HepG2 (cell line): ENCODE measurements around the gene INAFM2. TPM values are rescaled to one million over a fixed set of nuclear protein-coding genes. Genes with fewer than 3 reads are reported as not detected.

Source experiments
- ATAC-seq: fragments of 200-7000 bp; cut with Tn5 transposase; 3 replicates; pipeline ENCODE4 v1.9.1; 2020; ENCODE audit warnings: mild to moderate bottlenecking, moderate library complexity
- BruUV-seq: library from RNA; stranded (reverse); fragments of 400-500 nt; replicated peaks from 2 replicates; lab custom pipeline; 2021; lab: Mats Ljungman, UMichigan
- CTCF ChIA-PET: fragments of 300-600 bp; formaldehyde crosslinking; extraction: SDS; loops from one replicate; lab custom pipeline; 2021; ENCODE audit warnings: low total read pairs, inconsistent platforms, low intra/inter-chr PET ratio; lab: Yijun Ruan, JAX
- POLR2A ChIA-PET: fragments of 350-600 bp; sonication (Branson Sonifier 250); formaldehyde crosslinking; loops from one replicate; lab custom pipeline; 2020; ENCODE audit warnings: antibody characterized with exemption, inconsistent platforms; lab: Yijun Ruan, JAX
- DNase-seq: peaks from one replicate; pipeline ENCODE4 v3.0.0-alpha.2; 2015; ENCODE audit warnings: low spot score
- FAIRE-seq: peaks from 3 replicates; lab custom pipeline; 2011; peaks lifted over from hg19 to GRCh38; lab: Jason Lieb, UNC
- H2AFZ ChIP-seq: one replicate; pipeline ENCODE4 v1.6.1; 2011; ENCODE audit warnings: low read length, inconsistent platforms
- H3K27ac ChIP-seq: fragments of 300-600 bp; 3 replicates; pipeline ENCODE4 v1.8.0; 2011; ENCODE audit warnings: mixed run types, mild to moderate bottlenecking, mixed read lengths, low read length, inconsistent platforms; ENCODE audit not compliant: insufficient read depth; ENCODE audit errors: extremely low read length
- H3K27me3 ChIP-seq, 2 experiments: fragments of 200-600 bp in 1 of 2; 2 replicates in 1 of 2; 3 replicates in 1 of 2; pipeline versions ENCODE4 v1.6.0 to v1.8.0; 2011; ENCODE audit warnings: low read length in 2 of 2, mild to moderate bottlenecking in 2 of 2, moderate library complexity in 2 of 2, inconsistent platforms in 1 of 2; ENCODE audit not compliant: insufficient read depth in 2 of 2, control insufficient read depth in 1 of 2
- H3K36me3 ChIP-seq, 2 experiments: fragments of 200-600 bp in 1 of 2; replicated peaks in 1 of 2; 2 replicates in 1 of 2; 3 replicates in 1 of 2; pipeline versions ENCODE4 v1.5.1 to v1.8.0; 2011; ENCODE audit warnings: low read length in 2 of 2, inconsistent platforms in 1 of 2; ENCODE audit not compliant: insufficient read depth in 2 of 2, control insufficient read depth in 1 of 2
- H3K4me1 ChIP-seq: 2 replicates; pipeline ENCODE4 v1.5.1; 2012; ENCODE audit warnings: low read length, inconsistent platforms; ENCODE audit not compliant: insufficient read depth
- H3K4me2 ChIP-seq: 2 replicates; pipeline ENCODE4 v1.6.0; 2011; ENCODE audit warnings: low read depth, low read length, inconsistent platforms
- H3K4me3 ChIP-seq, 3 experiments: fragments of 200-600 bp in 1 of 3; sonication (generic), shearing (Covaris generic) in 1 of 3; replicated peaks in 1 of 3; 2 replicates each; pipeline ENCODE4 v1.5.1; 2011 to 2016; ENCODE audit warnings: low read length in 3 of 3, inconsistent platforms in 2 of 3, low read depth in 2 of 3, mild to moderate bottlenecking in 2 of 3, control low read depth in 1 of 3, mixed read lengths in 1 of 3; ENCODE audit not compliant: insufficient read depth in 1 of 3
- H3K79me2 ChIP-seq: one replicate; pipeline ENCODE4 v1.6.1; 2011; ENCODE audit warnings: low read length, inconsistent platforms; ENCODE audit not compliant: insufficient read depth
- H3K9ac ChIP-seq: 2 replicates; pipeline ENCODE4 v1.6.0; 2011; ENCODE audit warnings: mild to moderate bottlenecking, low read depth, low read length, inconsistent platforms; ENCODE audit not compliant: insufficient read depth
- H3K9me3 ChIP-seq: 2 replicates; pipeline ENCODE4 v1.5.1; 2012; ENCODE audit warnings: mild to moderate bottlenecking, low read length
- H4K20me1 ChIP-seq: 2 replicates; pipeline ENCODE4 v1.6.0; 2011; ENCODE audit warnings: inconsistent platforms, mild to moderate bottlenecking, low read length, moderate library complexity; ENCODE audit not compliant: insufficient read depth
- CREB1 ChIP-seq, 2 experiments: fragments of 450-650 bp in 1 of 2; IDR thresholded peaks; 2 replicates each; pipeline ENCODE4 v1.6.1; 2016 to 2017; ENCODE audit warnings: control low read depth in 1 of 2, mild to moderate bottlenecking in 1 of 2, missing compliant biosample characterization in 1 of 2, missing genetic modification characterization in 1 of 2
- HNF4A ChIP-seq: sonication (generic); formaldehyde crosslinking; IDR thresholded peaks from 2 replicates; pipeline ENCODE4 v1.4.0; 2020; ENCODE audit warnings: missing genetic modification reagents
- NFKBIZ ChIP-seq: IDR thresholded peaks from 2 replicates; pipeline ENCODE4 v1.6.1; 2018; ENCODE audit warnings: missing genetic modification reagents, missing compliant biosample characterization
- TEAD3 ChIP-seq: optimal IDR thresholded peaks from 2 replicates; pipeline ENCODE3; 2016; ENCODE audit warnings: borderline replicate concordance
- XRCC5 ChIP-seq: fragments of 200-400 bp; formaldehyde crosslinking; optimal IDR thresholded peaks from 2 replicates; pipeline ENCODE3; 2017; ENCODE audit warnings: mild to moderate bottlenecking, low read length
- ZBTB2 ChIP-seq: sonication (generic); formaldehyde crosslinking; IDR thresholded peaks from 2 replicates; pipeline ENCODE4 v1.8.0; 2022; ENCODE audit warnings: low read depth, missing genetic modification reagents
- ZNF143 ChIP-seq: sonication (generic); formaldehyde crosslinking; IDR thresholded peaks from 2 replicates; pipeline ENCODE4 v1.4.0; 2020; ENCODE audit warnings: missing genetic modification reagents
- WGBS: methylation state at CpG from one replicate; pipeline ENCODE4 v1.1.6; 2017; ENCODE audit warnings: low lambda C conversion rate; 5-methylcytosine and 5-hydroxymethylcytosine counted together
- in situ Hi-C: cut with HindIII; loops from 2 replicates; pipeline ENCODE4 v1.10.0; 2017; ENCODE audit warnings: low pct_unique_long_range_greater_than_20kb; ENCODE audit not compliant: extremely low pct_ligation_motif_present
- intact Hi-C: fragments of 100-400 bp; cut with micrococcal nuclease; formaldehyde crosslinking; loops from one replicate; pipeline ENCODE4 v1.10.0; 2022; ENCODE audit not compliant: unreplicated experiment
- polyA plus RNA-seq, 8 experiments: library from polyadenylated mRNA; depleted of rRNA in 3 of 8; stranded (reverse) in 7 of 8; unstranded in 1 of 8; fragments of >200 nt; fragmentation: Illumina TruSeq in 4 of 8; extraction: Trizol in 4 of 8; gene quantifications; 2 replicates each; pipeline versions ENCODE4 v1.2.1 to v1.2.3, GENCODE V29; 2011 to 2016; ENCODE audit warnings: low read depth in 4 of 8, missing spikeins in 1 of 8, mixed read lengths in 1 of 8; ENCODE audit not compliant: insufficient read depth in 1 of 8
- total RNA-seq, 5 experiments: library from RNA; depleted of rRNA; stranded (reverse); fragments of >200 nt; fragmentation: Illumina TruSeq; extraction: Trizol; gene quantifications; 2 replicates each; pipeline ENCODE4 v1.2.3, GENCODE V29; 2016; ENCODE audit warnings: low read depth in 1 of 5

Gene INAFM2
- total and polyA plus RNA-seq, 2 of the 13 experiments (the other 11 are each of a cell fraction or from before 2014, with no cell fraction given) = 5.5 to 6.5 TPM

GRCh38 chr15:40349163-40349562 lies 25.7 kb downstream of the INAFM2 start (continued):
- TF ChIP-seq TEAD3 (peak; percentile 12), HNF4A (CRISPR knock-in tag) (peak; percentile 33; the same call in 1 of the 2 replicates)
- TF ChIP-seq, all 625 proteins: peak for 7

- Histone ChIP-seq H3K27ac (no peak overlapping the region), H3K36me3 (no peaks in the 10 kb centered on the region), H3K79me2 (no peaks in the 10 kb centered on the region), H3K27me3 (peaks cover 0 to 17% of the 10 kb centered on the region in 2 experiments; a peak in 2 of 5 replicates), H3K9me3 (no peaks in the 10 kb centered on the region), H3K9ac (no peak overlapping the region), H3K4me2 (no peak overlapping the region), H3K4me3 (no peak overlapping the region), H2AFZ (no peak overlapping the region), H4K20me1 (no peaks in the 10 kb centered on the region), H3K4me1 (peaks cover 54% of the 10 kb centered on the region)
- intact Hi-C loops (no loop called here), in situ Hi-C loops (no loop called here)
- ChIA-PET CTCF (no interaction called here), POLR2A (interaction anchor here (1.4 kb wide), 1 partner anchor 12 kb away, joined by 3 read pairs; the partner anchor contains the start of gene CCDC9B)
- DNase-seq = no peak
- no TSS peak for BruUV-seq
- ATAC-seq = no peak
- FAIRE-seq = no peak
- TF ChIP-seq ZNF143 (CRISPR knock-in tag) (no peak), ZBTB2 (CRISPR knock-in tag) (no peak), CREB1 (IDR thresholded peaks at IDR 0.05) (peak; percentile 87), CREB1 (CRISPR knock-in tag; IDR thresholded peaks at IDR 0.05) (no peak), NFKBIZ (CRISPR knock-in tag) (no peak), XRCC5 (no peak)
- WGBS = 61% methylated on average over 7 of the region's 7 CpGs
These were observed 28.9 kb downstream of the INAFM2 start for GRCh38 chr15:40352281-40352901.
